Stimulated activated CD4-positive, alpha-beta T cell treated with anti-CD3 and anti-CD28 coated beads, Interleukin-4, amount 100 ng/mL, for 4 hours (primary cell): Measurements from ENCODE around the gene LANCL2.
"Not testable (repeated sequence)": the region's sequence is repeated elsewhere in the genome, so short reads cannot be mapped to it uniquely, and the experiment has no call there.

Experiments used
- DNase-seq, 2 experiments: peaks; one replicate each; pipeline ENCODE4 v3.0.0-alpha.2; 2020

Gene LANCL2

GRCh38 chr7:55365205-55365674 is at the start of gene LANCL2:
Gene LANCL2 (plus strand): TSS chr7:55365337. CDS start chr7:55366026, 689 bp downstream.
- no peak for DNase-seq

GRCh38 chr7:55325371-55325792 is 39.8 kb upstream of the LANCL2 start:
- DNase-seq: no peak

GRCh38 chr7:55326081-55326835 is 38.9 kb upstream of the LANCL2 start:
- no peak for DNase-seq

GRCh38 chr7:55326945-55327626 is 38.1 kb upstream of the LANCL2 start:
- DNase-seq: no peak

- DNase-seq: no peak
These were observed 30.0 kb upstream of the LANCL2 start for GRCh38 chr7:55335151-55335550.

GRCh38 chr7:55335786-55336185 is 29.4 kb upstream of the LANCL2 start:
- no peak for DNase-seq

- DNase-seq: no peak
These were observed 28.6 kb upstream of the LANCL2 start for GRCh38 chr7:55336540-55336939.

GRCh38 chr7:55339033-55340000 is 25.8 kb upstream of the LANCL2 start:
- DNase-seq: no peak

GRCh38 chr7:55342216-55342871 is 22.8 kb upstream of the LANCL2 start:
- no peak for DNase-seq

GRCh38 chr7:55343002-55343781 is 21.9 kb upstream of the LANCL2 start:
- DNase-seq: no peak

- no peak for DNase-seq
These were observed 21.1 kb upstream of the LANCL2 start for GRCh38 chr7:55343860-55344606.

- DNase-seq: no peak
These were observed 20.3 kb upstream of the LANCL2 start for GRCh38 chr7:55344840-55345239.

- DNase-seq: no peak
These were observed 19.8 kb upstream of the LANCL2 start for GRCh38 chr7:55345292-55345691.

GRCh38 chr7:55348502-55348901 is 16.6 kb upstream of the LANCL2 start:
- DNase-seq: no peak

GRCh38 chr7:55349121-55349520 is 16.0 kb upstream of the LANCL2 start:
- no peak for DNase-seq

- DNase-seq: no peak
These were observed 14.9 kb upstream of the LANCL2 start for GRCh38 chr7:55350281-55350680.

- no peak for DNase-seq
These were observed 13.9 kb upstream of the LANCL2 start for GRCh38 chr7:55351263-55351662.

- not testable (repeated sequence) for DNase-seq
These were observed 12.2 kb upstream of the LANCL2 start for GRCh38 chr7:55352947-55353273.

GRCh38 chr7:55360486-55360885 is 4.7 kb upstream of the LANCL2 start:
- no peak for DNase-seq

GRCh38 chr7:55361560-55361959 is 3.6 kb upstream of the LANCL2 start:
- no peak for DNase-seq

- DNase-seq: no peak
These were observed 2.2 kb upstream of the LANCL2 start for GRCh38 chr7:55362927-55363326.
